Inflammatory macrophage treated with lipopolysaccharide for 1 hour (primary cell): ENCODE measurements around the gene TUT7.
"Not testable (repeated sequence)": the region's sequence is repeated elsewhere in the genome, so short reads cannot be mapped to it uniquely, and the experiment has no call there.

Experiments used
- DNase-seq, 2 donors: peaks; one replicate each; pipeline ENCODE4 v3.0.0-alpha.2; 2020 to 2022

TUT7 gene

DNA sequence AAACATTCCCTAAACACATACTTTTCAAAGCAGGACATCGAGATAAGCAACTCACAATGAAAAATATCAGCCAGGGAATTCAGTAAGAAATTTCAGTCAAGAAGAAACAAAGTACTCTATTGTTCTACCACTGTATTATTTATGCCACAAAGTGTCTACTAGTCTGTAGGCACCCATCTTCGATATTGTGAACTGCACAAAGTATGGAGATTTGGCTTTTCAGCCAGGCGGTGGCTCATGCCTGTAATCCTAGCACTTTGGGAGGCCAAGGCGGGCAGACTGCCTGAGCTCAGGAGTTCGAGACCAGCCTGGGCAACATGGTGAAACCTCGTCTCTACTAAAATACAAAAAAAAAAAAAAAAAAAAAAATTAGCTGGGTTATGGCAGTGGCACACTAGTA, 63.9 kb downstream of the TUT7 start:
- DNase-seq, result not testable (repeated sequence)

- no peak for DNase-seq
These were observed 65.6 kb downstream of the TUT7 start for GRCh38 chr9:86288499-86289198.

DNA sequence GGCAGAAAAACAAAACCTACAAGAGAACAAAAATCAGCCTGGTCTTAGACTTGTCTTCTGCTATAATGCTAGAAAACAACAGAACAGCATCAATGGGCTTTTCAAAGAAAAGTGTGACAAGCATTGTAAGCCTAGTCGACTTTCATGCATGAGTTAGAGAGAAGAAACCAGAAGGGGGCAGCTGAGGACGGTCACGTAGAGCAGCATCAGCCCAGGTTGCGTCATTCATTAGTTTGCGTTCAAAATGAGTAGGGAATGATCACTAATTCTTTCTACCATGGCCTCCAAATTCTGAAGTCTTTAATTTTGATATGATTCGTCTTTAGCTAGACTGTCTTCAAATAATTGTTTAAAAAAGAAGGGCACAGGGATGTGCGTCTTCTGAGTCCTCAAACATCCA, 67.2 kb downstream of the TUT7 start:
- DNase-seq, result peak; percentile 12 to 41

DNA sequence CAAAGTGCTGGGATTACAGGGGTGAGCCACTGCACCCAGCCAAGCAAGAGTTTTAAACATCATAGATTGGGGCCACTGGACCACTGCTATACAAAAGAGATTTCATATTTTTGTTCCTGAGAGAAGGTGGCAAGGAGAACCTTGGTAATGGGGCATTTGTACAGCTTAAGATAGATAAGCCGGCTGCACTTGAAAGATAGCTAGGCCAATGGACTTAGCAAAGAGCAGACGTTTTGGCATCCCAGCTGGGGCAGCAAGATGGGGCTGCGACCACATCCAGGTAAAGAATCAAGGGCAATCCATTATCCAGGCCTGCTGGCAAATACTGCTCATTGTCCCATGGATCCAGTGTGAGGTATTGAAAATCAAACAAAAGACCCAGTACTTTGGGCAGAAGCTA, 67.9 kb downstream of the TUT7 start:
- DNase-seq, result no peak

DNA sequence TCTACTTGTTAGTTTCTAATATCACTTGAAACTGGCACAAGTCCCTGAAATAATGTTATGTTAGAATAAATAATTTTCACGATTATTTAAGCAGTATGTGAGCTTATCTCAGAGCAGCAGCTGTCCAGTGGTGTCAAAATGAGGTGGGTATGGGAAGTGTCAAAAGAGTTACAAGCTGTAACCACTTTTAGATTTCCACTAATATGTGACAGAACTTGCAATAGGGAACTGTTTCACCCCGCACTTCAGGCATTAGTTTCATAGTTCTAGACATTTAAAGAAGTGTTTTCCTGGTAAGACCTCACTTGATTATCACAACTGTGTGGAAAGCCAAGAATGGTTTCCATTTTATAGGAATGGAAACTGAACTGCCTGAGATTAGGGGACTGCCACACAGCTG, 68.9 kb downstream of the TUT7 start:
- DNase-seq, result peak; percentile 39 to 60

- DNase-seq, result peak; percentile 51 to 54
These were observed 71.2 kb downstream of the TUT7 start for GRCh38 chr9:86282979-86283535.

DNA sequence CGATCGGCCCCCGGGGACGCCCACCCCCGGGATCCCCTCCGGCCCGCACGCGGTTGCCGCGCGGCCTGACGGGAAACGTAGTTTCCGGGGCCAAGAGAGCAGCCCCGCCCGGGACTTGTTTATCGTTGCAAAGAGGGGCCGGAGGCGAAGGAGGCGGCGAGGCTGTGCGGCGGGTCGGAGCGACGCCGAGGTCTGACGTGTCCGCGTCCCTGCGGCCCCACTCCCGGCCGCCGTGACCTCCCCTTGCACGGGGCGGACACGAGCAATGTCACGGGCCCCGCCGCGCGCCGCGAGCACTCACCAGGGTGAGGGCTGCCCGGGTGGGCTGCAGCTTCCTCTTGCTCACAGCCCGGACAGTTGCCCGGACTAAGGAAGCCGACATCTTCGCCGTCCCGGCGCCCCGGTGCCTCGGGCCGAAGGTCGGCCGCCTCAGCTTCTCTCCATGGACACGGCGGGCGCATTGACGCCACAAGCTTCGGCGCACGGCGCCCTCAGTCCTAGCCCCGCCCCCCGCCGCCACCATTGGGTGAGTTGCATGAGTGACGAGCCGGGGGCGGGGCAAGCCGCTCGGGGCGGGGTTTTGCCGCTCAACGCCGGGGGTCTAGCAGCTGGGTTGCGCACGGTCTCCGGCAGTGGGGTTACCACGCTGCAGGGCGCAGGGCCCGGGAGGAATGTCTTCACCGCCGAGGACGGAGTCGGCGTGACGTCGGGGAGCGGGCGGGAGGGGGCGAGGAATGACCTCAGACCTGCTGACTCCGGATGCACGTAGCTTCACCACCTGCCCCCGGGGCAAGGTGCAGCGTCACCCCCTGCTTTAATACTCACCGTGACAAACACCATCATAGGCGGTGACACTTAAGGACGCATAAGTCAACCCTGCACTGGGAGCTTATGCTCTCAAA, 71.9 kb downstream of the TUT7 start, which contains the start of gene ISCA1:
TSS of gene ISCA1 (minus strand) at position 462 of the 902 bp plus-strand sequence. CDS start at position 382, 80 bp downstream.
- DNase-seq, result peak; percentile 88 to 96

DNA sequence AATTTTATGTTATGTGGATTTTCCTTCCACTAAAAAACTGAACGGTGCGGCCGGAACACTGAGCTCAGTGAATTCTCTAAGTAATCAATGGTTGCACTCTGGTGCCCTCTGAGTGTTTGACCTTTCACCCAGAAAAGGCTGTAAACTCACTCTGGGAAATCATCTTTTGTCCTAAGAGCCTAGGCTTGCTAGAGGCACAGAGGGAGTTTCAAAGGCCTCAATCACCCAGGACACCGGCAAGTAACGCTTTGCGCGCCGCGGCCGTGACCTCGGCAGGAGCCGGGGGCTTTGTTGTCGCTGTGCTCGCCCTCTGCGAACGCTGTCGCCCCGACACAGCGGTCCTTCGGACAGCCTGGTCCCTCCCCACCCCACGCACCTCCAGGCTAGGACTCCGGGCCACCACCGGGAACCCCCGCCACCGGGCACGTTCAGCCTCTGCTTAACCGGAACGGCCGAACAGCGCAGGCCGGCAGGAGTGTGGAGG, 72.6 kb downstream of the TUT7 start:
- peak in 1 of 2 donors; percentile 18 for DNase-seq

- no peak for DNase-seq
These were observed 73.6 kb downstream of the TUT7 start for GRCh38 chr9:86280580-86280979.

DNA sequence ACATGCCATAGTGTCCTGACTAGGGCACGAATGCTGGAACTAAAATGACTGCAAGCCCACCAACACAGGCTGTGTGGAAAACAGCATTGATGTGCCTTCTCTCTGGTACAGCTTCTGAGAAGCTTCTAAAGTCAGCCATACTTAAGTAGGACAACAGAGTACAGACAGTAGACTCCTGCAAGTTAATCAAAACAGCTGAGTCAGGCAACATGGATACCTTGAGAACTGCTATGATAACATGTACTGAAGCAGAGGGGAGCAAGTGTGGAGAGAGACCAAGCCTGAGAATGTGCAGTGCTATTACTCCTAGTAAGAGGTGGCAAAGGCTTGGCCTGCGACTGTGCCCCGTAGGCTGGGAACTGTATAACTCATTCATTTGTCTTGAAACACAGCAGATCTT, 74.4 kb downstream of the TUT7 start:
- no peak for DNase-seq

DNA sequence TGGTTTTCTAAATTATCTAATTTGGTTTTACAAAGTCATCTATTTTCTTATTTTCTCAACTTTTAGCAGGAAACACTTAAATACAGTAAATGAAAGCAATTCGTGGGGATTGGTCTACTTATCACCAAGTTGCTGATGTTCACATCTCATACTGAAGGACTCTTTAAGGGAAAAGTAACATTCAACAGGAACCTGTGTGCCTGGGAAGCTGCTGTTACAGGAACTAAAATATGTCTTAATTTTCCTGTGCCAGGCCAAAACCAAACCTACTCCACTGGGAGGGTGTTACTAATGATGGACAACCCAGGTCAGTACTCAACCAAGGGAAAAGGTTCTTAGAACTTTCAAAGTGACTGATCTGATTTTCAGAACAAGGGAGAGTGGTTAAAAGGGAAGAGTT, 77.1 kb downstream of the TUT7 start:
- DNase-seq, result no peak

DNA sequence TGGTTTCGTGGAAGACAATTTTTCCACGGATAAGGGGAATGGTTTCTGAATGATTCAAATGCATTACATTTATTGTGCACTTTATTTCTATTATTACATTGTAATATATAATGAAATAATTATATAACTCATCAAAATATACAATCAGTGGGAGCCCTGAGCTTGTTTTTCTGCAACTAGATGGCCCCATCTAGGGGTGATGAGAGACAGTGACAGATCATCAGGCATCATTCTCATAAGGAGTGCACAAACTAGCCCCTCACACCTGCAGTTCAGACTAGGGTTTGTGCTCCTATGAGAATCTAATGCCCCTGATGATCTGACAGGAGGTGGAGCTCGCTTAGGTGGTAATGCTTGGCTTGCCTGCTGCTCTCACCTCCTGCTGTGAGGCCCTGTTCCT, 78.2 kb downstream of the TUT7 start:
- no peak for DNase-seq

- no peak for DNase-seq
These were observed 79.2 kb downstream of the TUT7 start for GRCh38 chr9:86274821-86275643.

GRCh38 chr9:86272221-86272620, 82.0 kb downstream of the TUT7 start:
- no peak for DNase-seq

DNA sequence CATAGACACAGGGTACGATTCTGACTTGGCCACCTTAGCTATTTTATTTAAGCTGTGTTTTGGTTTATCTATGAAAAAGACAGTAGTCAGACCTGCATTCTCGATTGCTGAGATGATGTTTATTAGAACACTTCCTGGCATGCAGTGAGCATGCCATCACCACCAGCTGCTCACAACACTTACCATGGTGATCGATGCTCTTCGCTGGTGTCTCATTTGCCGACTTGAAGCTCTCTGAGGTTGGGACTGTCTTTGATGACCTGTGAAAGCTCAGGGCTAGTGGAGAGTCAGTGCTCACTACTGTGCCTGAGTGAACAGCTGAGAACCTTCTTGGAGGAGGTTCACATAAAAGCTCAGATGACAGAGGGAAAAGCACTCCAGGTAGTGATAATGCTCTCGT, 90.3 kb downstream of the TUT7 start:
- DNase-seq, result no peak

- DNase-seq, result no peak
These were observed 91.7 kb downstream of the TUT7 start for GRCh38 chr9:86262492-86262891.

DNA sequence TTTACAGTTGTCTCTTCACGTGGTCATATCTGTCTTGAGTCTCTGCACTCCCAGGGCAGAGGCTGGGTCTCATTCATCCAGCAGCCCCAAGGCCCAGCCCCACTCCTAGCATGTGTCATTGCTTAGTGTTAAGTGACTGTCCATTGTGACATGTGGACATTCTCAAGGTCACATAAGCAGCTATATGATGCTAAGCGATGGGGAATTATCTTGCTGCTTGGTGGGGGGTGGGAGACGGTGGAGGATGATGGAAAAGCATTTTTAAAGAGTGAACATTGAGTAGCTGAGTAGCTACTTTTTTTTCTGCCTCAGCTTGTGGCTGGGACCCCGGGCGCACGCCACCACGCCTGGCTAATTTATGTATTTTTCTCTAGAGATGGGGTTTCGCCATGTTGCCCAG, 94.7 kb downstream of the TUT7 start, which contains the start of gene C9orf153:
TSS of gene C9orf153 (minus strand) at position 101 of the 400 bp plus-strand sequence. CDS start 30,054 bp downstream, outside the sequence.
- no peak for DNase-seq

DNA sequence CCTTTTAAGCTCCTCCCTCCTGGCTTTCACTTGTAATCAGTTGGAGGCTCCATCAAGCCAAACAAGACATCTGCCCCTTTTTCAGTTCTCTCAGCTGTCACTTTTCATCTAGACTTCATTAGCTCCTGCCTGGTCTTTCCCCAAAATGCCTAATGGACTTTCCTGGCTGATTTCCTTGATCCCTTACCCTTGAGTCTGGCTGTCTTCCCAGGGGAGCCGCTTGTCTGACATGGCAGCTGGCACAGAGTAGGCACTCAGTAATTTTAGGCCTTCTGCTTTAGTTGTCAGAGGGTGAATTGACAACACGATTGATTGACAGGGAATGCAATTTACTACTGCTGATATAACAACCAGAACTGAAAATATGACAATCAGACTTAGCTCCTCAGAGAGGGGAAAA, 96.8 kb downstream of the TUT7 start:
- DNase-seq, result no peak

DNA sequence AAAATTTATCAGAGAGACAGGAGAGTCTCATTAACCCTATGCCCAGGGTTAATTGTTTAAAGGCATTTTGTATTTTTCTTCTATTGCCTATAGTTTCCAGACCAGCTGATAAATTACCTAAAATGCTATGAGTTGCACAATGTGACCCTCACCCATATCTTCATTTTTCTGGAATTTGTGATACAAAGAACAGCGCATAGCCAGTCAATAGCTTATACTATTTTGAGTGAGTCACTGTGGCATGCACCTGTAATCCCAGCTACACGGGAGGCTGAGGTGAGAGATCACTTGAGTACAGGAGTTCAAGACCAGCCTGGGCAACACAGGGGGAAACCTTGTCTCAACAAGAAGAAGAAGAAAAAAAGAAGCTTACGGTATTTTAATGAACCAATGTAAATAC, 97.6 kb downstream of the TUT7 start:
- DNase-seq, result no peak

- DNase-seq, result no peak
These were observed 100.6 kb downstream of the TUT7 start for GRCh38 chr9:86253577-86253976.

DNA sequence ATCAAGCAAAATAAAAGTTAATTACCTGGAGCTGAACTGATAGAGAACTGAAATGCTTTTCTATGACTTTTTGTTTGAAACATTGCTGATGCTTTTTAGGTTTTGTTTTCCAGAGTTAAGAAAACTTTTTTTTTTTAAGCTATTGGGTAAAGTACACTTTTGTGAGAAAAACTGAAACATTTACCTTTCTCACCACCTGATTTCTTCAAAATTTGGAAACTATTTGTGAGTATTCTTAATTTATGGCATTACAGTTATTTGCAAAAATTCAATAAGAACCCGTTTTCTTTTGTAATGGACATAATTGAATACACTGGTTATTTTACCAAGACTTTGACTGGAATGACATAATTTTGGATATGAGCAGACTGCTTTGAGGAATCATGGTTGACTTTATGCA, 101.3 kb downstream of the TUT7 start:
- no peak for DNase-seq

- DNase-seq, result no peak
These were observed 104.1 kb downstream of the TUT7 start for GRCh38 chr9:86250123-86250522.

GRCh38 chr9:86248746-86249145, 105.5 kb downstream of the TUT7 start:
- DNase-seq, result no peak
